MCF 10A (cell line): Measurements from ENCODE around the gene TAF1. TPM values are rescaled to one million over a fixed set of nuclear protein-coding genes. Genes with fewer than 3 reads are reported as not detected.
"Not testable (repeated sequence)": the region's sequence is repeated elsewhere in the genome, so short reads cannot be mapped to it uniquely, and the experiment has no call there.

ENCODE experiments used
- BruUV-seq: library from RNA; stranded (reverse); fragments of 400-500 nt; replicated peaks from 2 replicates; lab custom pipeline; 2021; lab: Mats Ljungman, UMichigan
- CTCF ChIA-PET: fragments of 300-600 bp; sonication (Branson Sonifier 250); formaldehyde crosslinking; extraction: SDS; loops from one replicate; lab custom pipeline; 2021; ENCODE audit warnings: antibody characterized with exemption, inconsistent platforms; lab: Yijun Ruan, JAX
- POLR2A ChIA-PET: fragments of 300-600, 350-650 bp; sonication (Branson Sonifier 250); formaldehyde crosslinking; extraction: SDS; loops from one replicate; lab custom pipeline; 2020; ENCODE audit warnings: antibody characterized with exemption, inconsistent platforms; lab: Yijun Ruan, JAX
- DNase-seq: peaks from one replicate; pipeline ENCODE4 v3.0.0-alpha.2; 2018; ENCODE audit not compliant: unreplicated experiment
- H3K27ac Mint-ChIP-seq: one replicate; pipeline ENCODE4 v1.8.0; 2022; ENCODE audit warnings: mild to moderate bottlenecking, low read depth, mixed read lengths; ENCODE audit not compliant: unreplicated experiment
- H3K27me3 Mint-ChIP-seq: one replicate; pipeline ENCODE4 v1.8.0; 2022; ENCODE audit warnings: mixed read lengths; ENCODE audit not compliant: insufficient read depth, unreplicated experiment
- H3K36me3 Mint-ChIP-seq: one replicate; pipeline ENCODE4 v1.8.0; 2022; ENCODE audit warnings: mild to moderate bottlenecking, moderate library complexity, mixed read lengths; ENCODE audit not compliant: insufficient read depth, unreplicated experiment
- H3K4me1 Mint-ChIP-seq: one replicate; pipeline ENCODE4 v1.8.0; 2022; ENCODE audit warnings: mixed read lengths; ENCODE audit not compliant: insufficient read depth, unreplicated experiment
- H3K4me3 Mint-ChIP-seq: one replicate; pipeline ENCODE4 v1.8.0; 2022; ENCODE audit warnings: mild to moderate bottlenecking, moderate library complexity, mixed read lengths; ENCODE audit not compliant: unreplicated experiment
- H3K9me3 Mint-ChIP-seq: one replicate; pipeline ENCODE4 v1.8.0; 2022; ENCODE audit warnings: mixed read lengths; ENCODE audit not compliant: unreplicated experiment
- intact Hi-C: fragments of 100-400 bp; cut with micrococcal nuclease; formaldehyde crosslinking; loops from 2 replicates; pipeline ENCODE4 v1.14.1; 2022
- total RNA-seq: library from RNA; stranded (reverse); gene quantifications from 2 replicates; pipeline ENCODE4 v1.2.3, GENCODE V29; 2022
- TF ChIP-seq, protein P1 (sequence below): fragments of 200-600 bp; IDR thresholded peaks from one replicate; pipeline ENCODE4 v1.8.0; 2022; ENCODE audit warnings: antibody characterized with exemption, mild to moderate bottlenecking; ENCODE audit not compliant: unreplicated experiment

TAF1 gene
- total RNA-seq, 1 experiment from 2014 or later, result 34.9 TPM

DNA sequence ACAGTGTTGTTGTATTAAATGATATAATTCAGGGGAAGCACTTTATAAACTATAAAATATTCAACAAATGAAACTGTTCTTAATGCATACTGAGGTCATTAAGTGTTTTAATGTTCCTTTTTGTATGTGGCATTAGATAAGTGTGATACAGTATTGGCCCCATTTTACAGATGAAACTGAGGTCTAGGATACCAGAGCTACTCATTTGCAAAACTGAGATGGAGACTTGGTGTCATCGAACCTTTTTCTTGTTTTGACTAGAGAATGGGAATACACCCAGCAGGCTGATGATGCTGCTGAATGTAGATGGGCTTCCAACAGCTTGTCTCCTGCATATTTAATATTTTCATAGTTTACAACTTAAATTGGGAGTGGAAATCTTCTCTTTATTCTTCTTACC lies 34.6 kb downstream of the TAF1 start:
- Mint-ChIP-seq H3K4me1 (no peaks in the 10 kb centered on the region), H3K9me3 (no peaks in the 10 kb centered on the region), H3K4me3 (no peak overlapping the region), H3K36me3 (peaks cover 95% of the 10 kb centered on the region), H3K27me3 (peaks cover 12% of the 10 kb centered on the region), H3K27ac (no peak overlapping the region)
- POLR2A ChIA-PET, result interaction anchor here (0.6 kb wide), 1 partner anchor 74 kb away, joined by 3 read pairs; no protein-coding TSS in a partner anchor
- CTCF ChIA-PET, result no interaction called here
- no peak for DNase-seq
- TF ChIP-seq, protein P1, sequence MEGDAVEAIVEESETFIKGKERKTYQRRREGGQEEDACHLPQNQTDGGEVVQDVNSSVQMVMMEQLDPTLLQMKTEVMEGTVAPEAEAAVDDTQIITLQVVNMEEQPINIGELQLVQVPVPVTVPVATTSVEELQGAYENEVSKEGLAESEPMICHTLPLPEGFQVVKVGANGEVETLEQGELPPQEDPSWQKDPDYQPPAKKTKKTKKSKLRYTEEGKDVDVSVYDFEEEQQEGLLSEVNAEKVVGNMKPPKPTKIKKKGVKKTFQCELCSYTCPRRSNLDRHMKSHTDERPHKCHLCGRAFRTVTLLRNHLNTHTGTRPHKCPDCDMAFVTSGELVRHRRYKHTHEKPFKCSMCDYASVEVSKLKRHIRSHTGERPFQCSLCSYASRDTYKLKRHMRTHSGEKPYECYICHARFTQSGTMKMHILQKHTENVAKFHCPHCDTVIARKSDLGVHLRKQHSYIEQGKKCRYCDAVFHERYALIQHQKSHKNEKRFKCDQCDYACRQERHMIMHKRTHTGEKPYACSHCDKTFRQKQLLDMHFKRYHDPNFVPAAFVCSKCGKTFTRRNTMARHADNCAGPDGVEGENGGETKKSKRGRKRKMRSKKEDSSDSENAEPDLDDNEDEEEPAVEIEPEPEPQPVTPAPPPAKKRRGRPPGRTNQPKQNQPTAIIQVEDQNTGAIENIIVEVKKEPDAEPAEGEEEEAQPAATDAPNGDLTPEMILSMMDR, result no peak
- no TSS peak for BruUV-seq
- intact Hi-C loops, result no loop called here

DNA sequence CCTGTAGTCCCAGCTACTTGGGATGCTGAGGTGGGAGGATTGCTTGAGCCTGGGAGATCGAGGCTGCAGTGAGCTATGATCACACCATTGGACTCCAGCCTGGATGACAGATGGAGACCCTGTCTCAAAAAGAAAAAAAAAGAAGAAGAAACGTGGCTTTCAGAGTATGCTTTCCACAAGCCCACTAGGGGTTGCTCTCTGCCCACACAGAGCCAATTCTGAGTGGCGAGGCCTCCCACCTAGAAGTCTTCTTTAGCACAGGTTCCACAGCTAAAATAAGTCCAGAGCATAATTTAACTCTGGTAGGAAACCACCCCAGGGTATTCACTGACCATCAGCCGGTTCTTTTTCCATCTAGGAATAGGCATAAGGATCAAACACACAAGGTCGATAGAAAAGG lies 50.1 kb downstream of the TAF1 start:
- H3K27ac Mint-ChIP-seq, BruUV-seq, intact Hi-C loops, H3K9me3 Mint-ChIP-seq, H3K4me3 Mint-ChIP-seq, CTCF ChIA-PET, DNase-seq, POLR2A ChIA-PET, H3K4me1 Mint-ChIP-seq: not testable (repeated sequence)
- peaks cover 69% of the 10 kb centered on the region for H3K36me3 Mint-ChIP-seq
- H3K27me3 Mint-ChIP-seq, result peaks cover 22% of the 10 kb centered on the region

DNA sequence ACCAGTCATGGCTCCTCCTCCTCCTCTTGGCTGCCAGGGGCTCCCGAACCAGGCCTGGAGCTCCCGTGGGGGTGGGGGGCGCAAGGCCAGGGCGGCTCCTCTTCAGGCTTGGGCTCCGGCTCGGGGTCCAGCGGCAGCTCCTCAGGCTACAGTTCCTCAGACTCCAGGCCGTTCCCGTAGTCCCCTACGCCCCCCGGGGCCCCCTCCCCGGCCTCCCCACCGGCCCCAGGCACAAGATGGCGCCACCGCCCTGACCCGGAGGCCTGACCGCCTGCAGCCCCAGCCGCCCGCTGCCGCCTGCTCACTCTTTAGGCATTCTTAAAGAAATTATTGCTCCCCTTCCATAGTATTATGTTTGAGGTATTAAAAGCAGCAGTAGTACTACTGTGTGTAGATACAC lies 54.5 kb downstream of the TAF1 start:
- no peak overlapping the region for H3K4me3 Mint-ChIP-seq
- ChIA-PET POLR2A (interaction anchor here (0.6 kb wide), 1 partner anchor 29 kb away, joined by 3 read pairs; no protein-coding TSS in a partner anchor), CTCF (no interaction called here)
- no peaks in the 10 kb centered on the region for H3K4me1 Mint-ChIP-seq
- intact Hi-C loops, result no loop called here
- no peak overlapping the region for H3K27ac Mint-ChIP-seq
- no peak for DNase-seq
- TF ChIP-seq, protein P1, result no peak
- no TSS peak for BruUV-seq
- peaks cover 12% of the 10 kb centered on the region for H3K27me3 Mint-ChIP-seq
- no peaks in the 10 kb centered on the region for H3K9me3 Mint-ChIP-seq
- peaks cover 73% of the 10 kb centered on the region for H3K36me3 Mint-ChIP-seq

DNA sequence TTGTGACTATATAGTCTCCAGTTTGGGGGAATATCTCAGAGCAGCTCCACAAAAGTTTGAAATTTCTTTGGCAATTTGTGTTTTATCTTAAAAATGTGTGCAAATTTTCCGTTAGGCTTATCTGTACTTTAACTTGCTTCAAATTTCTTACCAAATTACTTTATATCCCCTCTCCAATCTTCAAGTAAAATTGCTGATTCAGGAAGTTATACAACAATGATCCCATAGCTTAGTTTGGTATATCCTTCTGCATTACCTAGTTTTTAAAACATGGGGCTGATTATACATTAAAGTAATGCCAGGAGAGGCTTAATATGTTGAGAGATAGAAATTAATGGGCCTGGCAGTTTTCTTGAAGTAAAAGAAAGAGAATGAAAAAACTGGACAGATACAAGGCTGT lies 66.6 kb downstream of the TAF1 start:
- Mint-ChIP-seq H3K36me3 (peaks cover 68% of the 10 kb centered on the region), H3K9me3 (no peaks in the 10 kb centered on the region), H3K4me1 (no peaks in the 10 kb centered on the region), H3K27me3 (peaks cover 61% of the 10 kb centered on the region), H3K27ac (no peak overlapping the region), H3K4me3 (no peak overlapping the region)
- ChIA-PET CTCF (no interaction called here), POLR2A (no interaction called here)
- DNase-seq, result no peak
- intact Hi-C loops, result no loop called here
- no TSS peak for BruUV-seq
- TF ChIP-seq, protein P1, result no peak

DNA sequence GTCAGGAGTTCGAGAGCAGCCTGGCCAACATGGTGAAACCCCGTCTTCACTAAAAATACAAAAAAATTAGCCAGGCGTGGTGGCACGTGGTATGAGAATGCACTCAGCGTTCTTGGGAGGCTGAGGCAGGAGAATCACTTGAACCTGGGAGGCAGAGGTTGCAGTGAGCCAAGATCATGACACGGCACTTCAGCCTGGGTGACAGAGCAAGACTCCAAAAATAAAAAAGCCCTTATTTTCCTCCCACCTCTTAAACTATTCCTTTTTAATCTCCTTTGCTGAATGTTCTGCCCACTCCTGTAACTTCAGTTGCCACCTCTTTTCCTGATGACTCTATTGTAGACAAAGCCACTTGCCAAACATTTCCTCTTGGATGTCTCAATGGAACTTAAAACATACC lies 72.6 kb downstream of the TAF1 start:
- no TSS peak for BruUV-seq
- TF ChIP-seq, protein P1, result no peak
- intact Hi-C loops, result no loop called here
- Mint-ChIP-seq H3K4me3 (no peak overlapping the region), H3K4me1 (no peaks in the 10 kb centered on the region), H3K27me3 (peaks cover 47% of the 10 kb centered on the region), H3K27ac (no peak overlapping the region), H3K36me3 (peaks cover 70% of the 10 kb centered on the region), H3K9me3 (no peaks in the 10 kb centered on the region)
- ChIA-PET POLR2A (no interaction called here), CTCF (no interaction called here)
- no peak for DNase-seq
